Measurements from ENCODE around the gene SLMAP.

- no peak for TF ChIP-seq POLR2A (IDR thresholded peaks at IDR 0.05; ENCODE audit: low read depth, low read length)
- TF ChIP-seq POLR2AphosphoS5 (IDR thresholded peaks at IDR 0.05; ENCODE audit: low read depth, low read length) = no peak
- no peak for TF ChIP-seq PAX5 (IDR thresholded peaks at IDR 0.05; ENCODE audit: insufficient read depth, low read length, severe bottlenecking)
- TF ChIP-seq TAF1 (IDR thresholded peaks at IDR 0.05; ENCODE audit: low read depth, low read length) = no peak
- no peak for TF ChIP-seq POU2F2 (IDR thresholded peaks at IDR 0.05; ENCODE audit: low read depth, low read length)
Measured at GRCh38 chr3:57794951-57795350, 38.8 kb downstream of the SLMAP start.
